HFFc6 (cell line): ENCODE measurements around the gene RNLS. TPM values are rescaled to one million over a fixed set of nuclear protein-coding genes. Genes with fewer than 3 reads are reported as not detected.

Experiments
- DNase-seq: peaks from one replicate; pipeline ENCODE4 v3.0.0-alpha.2; 2018
- H3K27ac Mint-ChIP-seq: 2 replicates; pipeline ENCODE4 v1.8.0; 2020; ENCODE audit warnings: mild to moderate bottlenecking, mixed read lengths
- H3K27me3 Mint-ChIP-seq: 2 replicates; pipeline ENCODE4 v1.8.0; 2021; ENCODE audit warnings: mild to moderate bottlenecking, moderate library complexity, mixed read lengths; ENCODE audit not compliant: insufficient read depth
- H3K36me3 Mint-ChIP-seq: 2 replicates; pipeline ENCODE4 v1.8.0; 2021; ENCODE audit warnings: low read depth, mixed read lengths
- H3K4me1 Mint-ChIP-seq: 2 replicates; pipeline ENCODE4 v1.8.0; 2020; ENCODE audit warnings: low read depth, mixed read lengths
- H3K4me3 Mint-ChIP-seq: 2 replicates; pipeline ENCODE4 v1.8.0; 2020; ENCODE audit warnings: mild to moderate bottlenecking, moderate library complexity, mixed read lengths
- H3K9me3 Mint-ChIP-seq: 2 replicates; pipeline ENCODE4 v1.8.0; 2020; ENCODE audit warnings: mild to moderate bottlenecking, mixed read lengths
- total RNA-seq, 6 experiments: library from RNA; stranded (reverse); fragmentation: NEBNext Ultra II Directional; extraction: Animal tissue kit (Norgen Biotek cat#: 25700); gene quantifications; 2 replicates in 1 of 6; 3 replicates in 5 of 6; pipeline ENCODE4 v1.2.3, GENCODE V29; 2021
- TF ChIP-seq, protein P1 (sequence below): fragments of 200-600 bp; sonication (generic); IDR thresholded peaks from 2 replicates; pipeline ENCODE4 v1.5.0; 2021; ENCODE audit warnings: antibody characterized with exemption, mild to moderate bottlenecking

The RNLS gene
- total RNA-seq, 6 experiments from 2014 or later, result 1.8 to 3.1 (median 2.4) TPM

GRCh38 chr10:88293073-88293472 is 290.0 kb downstream of the RNLS start:
- H3K27ac Mint-ChIP-seq, result no peak overlapping the region
- H3K4me1 Mint-ChIP-seq, result peaks cover 25% of the 10 kb centered on the region
- TF ChIP-seq, protein P1, sequence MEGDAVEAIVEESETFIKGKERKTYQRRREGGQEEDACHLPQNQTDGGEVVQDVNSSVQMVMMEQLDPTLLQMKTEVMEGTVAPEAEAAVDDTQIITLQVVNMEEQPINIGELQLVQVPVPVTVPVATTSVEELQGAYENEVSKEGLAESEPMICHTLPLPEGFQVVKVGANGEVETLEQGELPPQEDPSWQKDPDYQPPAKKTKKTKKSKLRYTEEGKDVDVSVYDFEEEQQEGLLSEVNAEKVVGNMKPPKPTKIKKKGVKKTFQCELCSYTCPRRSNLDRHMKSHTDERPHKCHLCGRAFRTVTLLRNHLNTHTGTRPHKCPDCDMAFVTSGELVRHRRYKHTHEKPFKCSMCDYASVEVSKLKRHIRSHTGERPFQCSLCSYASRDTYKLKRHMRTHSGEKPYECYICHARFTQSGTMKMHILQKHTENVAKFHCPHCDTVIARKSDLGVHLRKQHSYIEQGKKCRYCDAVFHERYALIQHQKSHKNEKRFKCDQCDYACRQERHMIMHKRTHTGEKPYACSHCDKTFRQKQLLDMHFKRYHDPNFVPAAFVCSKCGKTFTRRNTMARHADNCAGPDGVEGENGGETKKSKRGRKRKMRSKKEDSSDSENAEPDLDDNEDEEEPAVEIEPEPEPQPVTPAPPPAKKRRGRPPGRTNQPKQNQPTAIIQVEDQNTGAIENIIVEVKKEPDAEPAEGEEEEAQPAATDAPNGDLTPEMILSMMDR, result no peak

GRCh38 chr10:88292185-88292514 is 291.0 kb downstream of the RNLS start:
- H3K9me3 Mint-ChIP-seq, result no peaks in the 10 kb centered on the region; the same call in 1 of the 2 replicates
- no peak for DNase-seq
- TF ChIP-seq, protein P1, result no peak
- H3K4me3 Mint-ChIP-seq, result no peak overlapping the region
- H3K27me3 Mint-ChIP-seq, result no peaks in the 10 kb centered on the region
- H3K4me1 Mint-ChIP-seq, result peaks cover 25% of the 10 kb centered on the region
- H3K36me3 Mint-ChIP-seq, result no peaks in the 10 kb centered on the region
- no peak overlapping the region for H3K27ac Mint-ChIP-seq

More at GRCh38 chr10:88293073-88293472, 290.0 kb downstream of the RNLS start:
- H3K27me3 Mint-ChIP-seq, result no peaks in the 10 kb centered on the region
- no peak overlapping the region for H3K4me3 Mint-ChIP-seq
- no peaks in the 10 kb centered on the region for H3K9me3 Mint-ChIP-seq
- DNase-seq, result no peak
- H3K36me3 Mint-ChIP-seq, result no peaks in the 10 kb centered on the region

DNA sequence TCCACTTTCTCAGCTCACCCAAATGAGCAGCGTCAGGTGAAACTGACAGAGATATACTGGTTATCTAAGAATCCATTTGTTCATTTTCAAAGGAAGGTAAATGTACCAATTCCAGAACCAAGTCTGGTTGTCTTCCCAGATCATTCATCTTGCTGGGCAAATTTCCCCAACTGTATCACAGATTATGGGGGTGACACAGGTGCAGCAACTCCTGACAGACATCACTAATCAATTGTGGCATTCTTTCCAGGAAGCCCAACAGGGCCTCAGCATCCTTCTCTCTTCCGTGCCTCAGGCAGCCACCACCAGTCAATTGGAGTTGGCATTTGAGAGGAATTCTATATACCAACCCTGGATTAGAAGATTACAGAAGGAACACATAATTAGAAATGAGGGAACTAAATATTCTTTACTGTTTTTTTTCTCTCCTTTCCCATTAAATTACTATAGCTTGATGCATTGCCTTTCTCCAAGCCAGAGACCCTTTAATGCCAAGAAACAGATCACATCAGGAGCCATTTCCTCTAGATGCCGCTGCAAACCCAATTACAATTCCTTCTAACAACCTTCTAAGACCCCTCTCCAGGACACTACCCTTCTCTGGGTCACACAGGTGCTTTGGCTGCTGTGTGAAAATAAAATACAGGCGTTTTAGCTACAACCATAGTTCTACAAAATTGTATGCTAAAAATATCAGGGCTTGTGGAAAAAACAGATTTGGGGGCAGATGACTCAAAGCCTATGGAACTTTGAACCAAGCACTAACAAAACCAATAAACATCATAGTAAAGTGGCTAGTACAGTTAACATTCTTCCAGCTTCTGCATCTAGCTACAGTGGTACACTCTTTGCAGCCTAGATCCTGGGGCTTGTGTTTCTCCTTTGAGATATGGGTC is 291.6 kb downstream of the RNLS start:
- TF ChIP-seq, protein P1, result no peak
- Mint-ChIP-seq H3K4me3 (no peak overlapping the region), H3K27me3 (no peaks in the 10 kb centered on the region), H3K27ac (no peak overlapping the region), H3K9me3 (no peaks in the 10 kb centered on the region; the same call in 1 of the 2 replicates), H3K36me3 (no peaks in the 10 kb centered on the region), H3K4me1 (peaks cover 25% of the 10 kb centered on the region)
- DNase-seq, result no peak

- H3K4me3 Mint-ChIP-seq, result no peak overlapping the region
- H3K36me3 Mint-ChIP-seq, result no peaks in the 10 kb centered on the region
- H3K4me1 Mint-ChIP-seq, result peaks cover 25% of the 10 kb centered on the region
- DNase-seq, result no peak
- TF ChIP-seq, protein P1, result no peak
- H3K27ac Mint-ChIP-seq, result no peak overlapping the region
- no peaks in the 10 kb centered on the region; the same call in 1 of the 2 replicates for H3K9me3 Mint-ChIP-seq
- no peaks in the 10 kb centered on the region for H3K27me3 Mint-ChIP-seq
These were observed 293.8 kb downstream of the RNLS start for GRCh38 chr10:88289342-88289741.

DNA sequence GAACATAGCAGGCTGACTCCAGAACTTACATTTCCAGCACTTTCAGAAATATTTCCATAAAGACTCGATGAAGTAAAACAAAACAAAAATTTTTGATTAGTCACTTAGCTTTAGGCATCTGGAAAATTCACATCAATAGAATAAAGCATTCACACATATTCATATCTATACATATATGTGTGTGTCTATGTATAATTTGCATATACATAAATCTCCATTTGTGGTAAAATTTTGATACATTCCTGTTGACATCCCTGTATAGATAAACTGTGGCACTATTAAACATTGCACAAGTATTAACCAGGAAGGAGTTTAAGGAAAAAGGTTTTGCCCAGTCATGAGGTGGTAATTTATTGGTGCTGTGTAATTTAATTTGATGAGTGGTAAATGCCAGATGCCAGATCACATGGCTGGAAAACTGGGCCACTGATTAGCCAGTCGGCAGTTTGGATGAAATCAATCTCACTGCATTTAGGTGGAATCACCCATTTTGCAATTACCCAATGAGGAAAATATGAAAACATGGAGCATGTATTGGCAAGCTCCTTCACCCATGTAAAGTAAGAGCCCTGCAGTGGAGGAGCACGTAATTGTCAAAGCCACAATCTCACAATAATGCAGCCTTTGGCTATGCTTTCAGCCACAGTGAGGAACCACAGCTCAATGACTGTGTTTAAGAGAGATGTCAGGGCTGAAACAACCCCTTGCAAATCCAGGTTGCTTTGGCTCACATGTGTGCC is 294.6 kb downstream of the RNLS start:
- TF ChIP-seq, protein P1, result no peak
- no peaks in the 10 kb centered on the region for H3K27me3 Mint-ChIP-seq
- peaks cover 25% of the 10 kb centered on the region for H3K4me1 Mint-ChIP-seq
- no peak for DNase-seq
- no peak overlapping the region for H3K27ac Mint-ChIP-seq
- H3K4me3 Mint-ChIP-seq, result no peak overlapping the region
- no peaks in the 10 kb centered on the region; the same call in 1 of the 2 replicates for H3K9me3 Mint-ChIP-seq
- no peaks in the 10 kb centered on the region for H3K36me3 Mint-ChIP-seq
